Measurements from ENCODE around the gene CLCNKA. TPM values are rescaled to one million over a fixed set of nuclear protein-coding genes. Genes with fewer than 3 reads are reported as not detected.

Gene CLCNKA
- total and polyA plus RNA-seq, 2 of the 8 experiments (the other 6 are each of a cell fraction or from before 2014, with no cell fraction given) = 0.95 to 2.0 TPM

- TF ChIP-seq CHD7 (IDR thresholded peaks at IDR 0.05; ENCODE audit: insufficient replicate concordance, low read length) = no peak
- TF ChIP-seq RAD21 (IDR thresholded peaks at IDR 0.05 in 1 of 2, conservative IDR thresholded peaks at IDR 0.05 in 1 of 2; ENCODE audit: low read depth in 2 of 2, low read length in 2 of 2) = peak in 1 of 2 experiments; percentile 34; a peak in 2 of 4 replicates
- no peak for TF ChIP-seq YY1 (IDR thresholded peaks at IDR 0.05; ENCODE audit: low read depth, low read length)
- TF ChIP-seq CBX5 (IDR thresholded peaks at IDR 0.05; ENCODE audit: low read depth, low read length) = no peak
- TF ChIP-seq TAF7 (optimal IDR thresholded peaks at IDR 0.05; ENCODE audit: borderline replicate concordance, low read depth, low read length) = peak; percentile 45
- TF ChIP-seq BACH1 (IDR thresholded peaks at IDR 0.05; ENCODE audit: low read length) = no peak
- TF ChIP-seq ATF2 (IDR thresholded peaks at IDR 0.05; ENCODE audit: low read length) = no peak
- TF ChIP-seq POLR2AphosphoS5 (IDR thresholded peaks at IDR 0.05; ENCODE audit: low read depth, low read length) = no peak
- no peak for TF ChIP-seq BCL11A (IDR thresholded peaks at IDR 0.05; ENCODE audit: low read depth in 2 of 2, low read length in 2 of 2)
These were observed 51.8 kb downstream of the CLCNKA start, which contains the start of gene FAM131C (continued) for GRCh38 chr1:16073490-16074119.
